Measurements from ENCODE around the gene JAML. TPM values are rescaled to one million over a fixed set of nuclear protein-coding genes. Genes with fewer than 3 reads are reported as not detected.

The JAML gene, protein sequence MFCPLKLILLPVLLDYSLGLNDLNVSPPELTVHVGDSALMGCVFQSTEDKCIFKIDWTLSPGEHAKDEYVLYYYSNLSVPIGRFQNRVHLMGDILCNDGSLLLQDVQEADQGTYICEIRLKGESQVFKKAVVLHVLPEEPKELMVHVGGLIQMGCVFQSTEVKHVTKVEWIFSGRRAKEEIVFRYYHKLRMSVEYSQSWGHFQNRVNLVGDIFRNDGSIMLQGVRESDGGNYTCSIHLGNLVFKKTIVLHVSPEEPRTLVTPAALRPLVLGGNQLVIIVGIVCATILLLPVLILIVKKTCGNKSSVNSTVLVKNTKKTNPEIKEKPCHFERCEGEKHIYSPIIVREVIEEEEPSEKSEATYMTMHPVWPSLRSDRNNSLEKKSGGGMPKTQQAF
- total RNA-seq, result 10 to 100 TPM in 2 of 3 donors, 1 to 10 TPM in 1; 2.3 to 16.0 (median 15.7) TPM

DNA sequence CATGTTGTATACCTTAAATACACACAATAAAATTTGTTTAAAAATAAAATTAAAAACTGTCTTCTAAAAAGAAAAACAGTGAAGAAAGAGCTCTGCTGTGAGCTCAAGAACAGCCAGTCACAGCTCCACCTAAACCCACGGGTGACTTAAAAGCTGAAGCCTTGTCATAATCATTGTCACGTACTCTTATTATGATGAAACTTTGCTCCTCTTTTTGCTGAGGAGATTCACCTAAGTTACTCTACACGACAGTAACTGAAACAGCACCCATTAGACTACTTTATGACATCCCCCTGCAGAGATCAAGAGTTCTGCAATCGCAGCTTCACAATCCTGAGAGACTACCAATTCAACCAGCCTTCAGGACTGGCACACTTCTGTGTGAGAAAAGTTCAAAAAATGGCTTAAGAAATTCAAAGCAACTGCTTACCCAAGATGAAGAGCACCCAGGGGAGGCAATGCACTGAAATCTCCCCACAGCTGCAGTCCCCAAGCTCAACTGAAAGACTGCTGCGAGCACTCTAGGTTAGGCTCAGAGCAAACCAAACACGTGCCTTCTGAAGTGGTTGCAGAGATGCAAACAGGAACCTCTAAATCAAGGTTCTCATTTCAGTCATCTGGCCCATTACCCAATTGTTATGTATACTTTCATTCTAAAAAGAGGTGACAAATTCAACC is at the start of gene JAML:
Gene JAML, minus strand, starts transcription at position 501 of the 678 bp plus-strand sequence. CDS start 10,145 bp downstream, outside the sequence.
- H3K27ac ChIP-seq, result no peak within 1 kb of the TSS
- no peaks in the 10 kb centered on the region for H3K4me1 ChIP-seq
- H3K27me3 ChIP-seq, result no peaks in the 10 kb centered on the region
- TF ChIP-seq, protein P1, sequence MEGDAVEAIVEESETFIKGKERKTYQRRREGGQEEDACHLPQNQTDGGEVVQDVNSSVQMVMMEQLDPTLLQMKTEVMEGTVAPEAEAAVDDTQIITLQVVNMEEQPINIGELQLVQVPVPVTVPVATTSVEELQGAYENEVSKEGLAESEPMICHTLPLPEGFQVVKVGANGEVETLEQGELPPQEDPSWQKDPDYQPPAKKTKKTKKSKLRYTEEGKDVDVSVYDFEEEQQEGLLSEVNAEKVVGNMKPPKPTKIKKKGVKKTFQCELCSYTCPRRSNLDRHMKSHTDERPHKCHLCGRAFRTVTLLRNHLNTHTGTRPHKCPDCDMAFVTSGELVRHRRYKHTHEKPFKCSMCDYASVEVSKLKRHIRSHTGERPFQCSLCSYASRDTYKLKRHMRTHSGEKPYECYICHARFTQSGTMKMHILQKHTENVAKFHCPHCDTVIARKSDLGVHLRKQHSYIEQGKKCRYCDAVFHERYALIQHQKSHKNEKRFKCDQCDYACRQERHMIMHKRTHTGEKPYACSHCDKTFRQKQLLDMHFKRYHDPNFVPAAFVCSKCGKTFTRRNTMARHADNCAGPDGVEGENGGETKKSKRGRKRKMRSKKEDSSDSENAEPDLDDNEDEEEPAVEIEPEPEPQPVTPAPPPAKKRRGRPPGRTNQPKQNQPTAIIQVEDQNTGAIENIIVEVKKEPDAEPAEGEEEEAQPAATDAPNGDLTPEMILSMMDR (IDR thresholded peaks at IDR 0.05), result no peak
- no peak for TF ChIP-seq POLR2A (IDR thresholded peaks at IDR 0.05)
- no peak for TF ChIP-seq POLR2AphosphoS5 (IDR thresholded peaks at IDR 0.05)
- DNase-seq (ENCODE audit: low spot score in 2 of 2), result no peak
- H3K4me3 ChIP-seq, result peak within 1 kb of the TSS in 1 of 3 donors; percentile 17
- no peaks in the 10 kb centered on the region for H3K9me3 ChIP-seq
- intact Hi-C loops (cut with DNase I; ENCODE audit: low total_unique reads), result no loop called here
- no peaks in the 10 kb centered on the region for H3K36me3 ChIP-seq

DNA sequence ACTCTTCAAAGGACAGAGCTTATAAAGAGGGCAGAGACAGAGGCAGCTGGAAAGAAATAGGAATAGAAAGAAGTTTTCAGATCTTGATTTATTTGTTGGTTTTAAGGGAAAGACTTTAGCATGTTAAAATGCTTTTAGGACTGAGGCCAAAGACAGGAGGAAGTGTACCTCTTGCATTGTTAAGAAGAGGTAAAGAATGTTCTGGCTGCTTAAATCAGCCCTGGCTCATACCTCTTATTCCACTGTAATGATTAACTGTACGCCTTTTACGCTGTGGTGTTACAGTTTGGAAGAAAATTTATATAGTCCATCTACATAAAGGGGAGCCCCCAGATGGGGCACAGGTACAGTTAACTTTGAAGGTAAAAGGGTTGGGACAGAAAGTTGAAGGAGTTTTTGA is 49.4 kb upstream of the JAML start:
- TF ChIP-seq, protein P1 (IDR thresholded peaks at IDR 0.05), result no peak
- TF ChIP-seq POLR2A (IDR thresholded peaks at IDR 0.05) (no peak), POLR2AphosphoS5 (IDR thresholded peaks at IDR 0.05) (no peak)
- Histone ChIP-seq H3K4me1 (peaks cover 0 to 7% of the 10 kb centered on the region in 2 donors), H3K36me3 (no peaks in the 10 kb centered on the region), H3K4me3 (no peak overlapping the region), H3K27ac (peak overlapping the region; percentile 63 to 67), H3K9me3 (no peaks in the 10 kb centered on the region), H3K27me3 (no peaks in the 10 kb centered on the region)
- intact Hi-C loops (cut with DNase I; ENCODE audit: low total_unique reads), result no loop called here
- DNase-seq (ENCODE audit: low spot score in 2 of 2), result no peak

DNA sequence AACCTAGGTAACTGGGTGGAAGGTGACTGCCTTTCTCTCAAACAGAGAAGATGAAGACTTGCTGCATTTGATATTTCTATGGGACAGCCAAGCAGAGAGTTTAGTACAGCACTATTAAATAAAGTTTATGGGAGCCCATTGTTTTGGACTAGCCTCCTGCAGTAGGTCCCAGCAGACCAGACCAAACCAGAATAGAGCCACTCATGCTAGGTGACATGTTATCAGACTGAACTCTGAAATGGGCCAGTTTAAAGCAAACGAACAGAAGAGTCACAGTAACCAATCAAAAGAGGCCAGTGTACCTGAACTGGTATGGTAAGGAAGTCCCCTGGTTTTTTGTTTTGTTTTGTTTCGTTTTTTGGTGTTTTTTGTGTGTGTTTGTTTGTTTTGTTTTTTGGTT is 47.2 kb upstream of the JAML start:
- no peak overlapping the region for H3K4me3 ChIP-seq
- intact Hi-C loops (cut with DNase I; ENCODE audit: low total_unique reads), result no loop called here
- peaks cover 0 to 7% of the 10 kb centered on the region in 2 donors for H3K4me1 ChIP-seq
- no peaks in the 10 kb centered on the region for H3K36me3 ChIP-seq
- no peaks in the 10 kb centered on the region for H3K27me3 ChIP-seq
- no peak for DNase-seq (ENCODE audit: low spot score in 2 of 2)
- no peaks in the 10 kb centered on the region for H3K9me3 ChIP-seq
- H3K27ac ChIP-seq, result no peak overlapping the region
- no peak for TF ChIP-seq POLR2AphosphoS5 (IDR thresholded peaks at IDR 0.05)
- TF ChIP-seq, protein P1 (IDR thresholded peaks at IDR 0.05), result no peak
- TF ChIP-seq POLR2A (IDR thresholded peaks at IDR 0.05), result no peak

DNA sequence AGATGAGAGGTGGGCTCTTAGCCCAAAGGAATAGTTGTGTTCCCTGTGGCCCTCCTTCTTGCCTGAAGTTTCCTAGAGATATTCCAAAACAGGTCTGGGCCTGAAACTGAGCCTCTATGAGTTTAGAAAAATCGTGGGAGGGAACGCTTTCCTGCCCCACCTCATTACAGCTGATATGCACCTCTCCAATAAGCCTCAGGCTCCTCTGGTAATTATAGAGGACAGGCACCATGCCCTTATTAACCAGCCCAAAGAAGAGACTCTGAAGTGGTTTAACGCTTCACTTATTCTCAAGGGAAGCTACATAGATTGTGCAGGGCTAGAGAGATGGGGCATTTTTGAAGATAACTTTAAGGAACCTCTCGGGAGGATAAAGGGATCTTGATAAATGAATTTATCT is 42.7 kb upstream of the JAML start:
- H3K9me3 ChIP-seq, result no peaks in the 10 kb centered on the region
- TF ChIP-seq POLR2A (IDR thresholded peaks at IDR 0.05), result no peak
- TF ChIP-seq POLR2AphosphoS5 (IDR thresholded peaks at IDR 0.05), result no peak
- TF ChIP-seq, protein P1 (IDR thresholded peaks at IDR 0.05), result no peak
- no peaks in the 10 kb centered on the region for H3K36me3 ChIP-seq
- H3K4me1 ChIP-seq, result peaks cover 6% of the 10 kb centered on the region in 2 donors
- no peak for DNase-seq (ENCODE audit: low spot score in 2 of 2)
- intact Hi-C loops (cut with DNase I; ENCODE audit: low total_unique reads), result no loop called here
- peak overlapping the region; percentile 89 to 93 for H3K27ac ChIP-seq
- H3K27me3 ChIP-seq, result no peaks in the 10 kb centered on the region
- no peak overlapping the region for H3K4me3 ChIP-seq

DNA sequence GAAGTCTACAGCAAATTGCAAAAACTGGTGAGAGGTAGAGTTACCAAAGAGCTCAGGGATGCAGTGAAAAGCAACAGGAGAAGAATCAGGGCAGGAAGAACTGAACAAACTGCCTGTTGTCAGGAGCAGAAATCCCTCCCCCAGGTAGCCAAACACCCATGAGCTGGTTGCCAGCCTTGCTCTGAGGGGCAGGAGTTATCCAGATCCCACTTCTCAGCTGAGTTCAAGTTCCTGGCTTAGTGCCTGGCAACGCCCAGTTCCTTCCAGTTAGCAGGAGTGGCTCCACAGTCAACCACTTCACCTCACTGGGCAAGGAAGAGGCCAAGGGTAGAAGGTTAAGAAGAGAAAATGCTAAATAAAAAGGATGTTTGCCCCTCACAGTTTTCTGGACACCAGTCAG is 41.1 kb upstream of the JAML start:
- H3K4me3 ChIP-seq, result no peak overlapping the region
- intact Hi-C loops (cut with DNase I; ENCODE audit: low total_unique reads), result no loop called here
- H3K27me3 ChIP-seq, result no peaks in the 10 kb centered on the region
- peaks cover 6% of the 10 kb centered on the region in 2 donors for H3K4me1 ChIP-seq
- peak in 1 of 2 donors; percentile 36 for DNase-seq (ENCODE audit: low spot score in 2 of 2)
- peak overlapping the region; percentile 89 to 93 for H3K27ac ChIP-seq
- no peaks in the 10 kb centered on the region for H3K9me3 ChIP-seq
- TF ChIP-seq, protein P1 (IDR thresholded peaks at IDR 0.05), result no peak
- no peak for TF ChIP-seq POLR2A (IDR thresholded peaks at IDR 0.05)
- TF ChIP-seq POLR2AphosphoS5 (IDR thresholded peaks at IDR 0.05), result no peak
- H3K36me3 ChIP-seq, result no peaks in the 10 kb centered on the region

Data from breast epithelium (tissue), 4 donors.